Right lobe of liver (tissue), 4 donors: ENCODE measurements around the gene CRTC1.

Source experiments
- POLR2A ChIP-seq: fragments of 450-650 bp; IDR thresholded peaks from one replicate; pipeline ENCODE4 v1.6.1; 2017; ENCODE audit warnings: antibody characterized with exemption, mild to moderate bottlenecking
- TF ChIP-seq, protein P1 (sequence below), 4 donors: fragments of 200-600 bp in 3 of 4; fragments of 450-650 bp in 1 of 4; IDR thresholded peaks; one replicate each; pipeline versions ENCODE4 v1.5.1 to v1.8.0; 2016 to 2022; ENCODE audit warnings: antibody characterized with exemption in 4 of 4, mild to moderate bottlenecking in 2 of 4
- donor health status: DM: no; HTN: no; CAD: no.
- donor health status: DM: no; HTN: no; CAD: no.
- donor health status: DM: no; HTN: yes; CAD: no.

DNA sequence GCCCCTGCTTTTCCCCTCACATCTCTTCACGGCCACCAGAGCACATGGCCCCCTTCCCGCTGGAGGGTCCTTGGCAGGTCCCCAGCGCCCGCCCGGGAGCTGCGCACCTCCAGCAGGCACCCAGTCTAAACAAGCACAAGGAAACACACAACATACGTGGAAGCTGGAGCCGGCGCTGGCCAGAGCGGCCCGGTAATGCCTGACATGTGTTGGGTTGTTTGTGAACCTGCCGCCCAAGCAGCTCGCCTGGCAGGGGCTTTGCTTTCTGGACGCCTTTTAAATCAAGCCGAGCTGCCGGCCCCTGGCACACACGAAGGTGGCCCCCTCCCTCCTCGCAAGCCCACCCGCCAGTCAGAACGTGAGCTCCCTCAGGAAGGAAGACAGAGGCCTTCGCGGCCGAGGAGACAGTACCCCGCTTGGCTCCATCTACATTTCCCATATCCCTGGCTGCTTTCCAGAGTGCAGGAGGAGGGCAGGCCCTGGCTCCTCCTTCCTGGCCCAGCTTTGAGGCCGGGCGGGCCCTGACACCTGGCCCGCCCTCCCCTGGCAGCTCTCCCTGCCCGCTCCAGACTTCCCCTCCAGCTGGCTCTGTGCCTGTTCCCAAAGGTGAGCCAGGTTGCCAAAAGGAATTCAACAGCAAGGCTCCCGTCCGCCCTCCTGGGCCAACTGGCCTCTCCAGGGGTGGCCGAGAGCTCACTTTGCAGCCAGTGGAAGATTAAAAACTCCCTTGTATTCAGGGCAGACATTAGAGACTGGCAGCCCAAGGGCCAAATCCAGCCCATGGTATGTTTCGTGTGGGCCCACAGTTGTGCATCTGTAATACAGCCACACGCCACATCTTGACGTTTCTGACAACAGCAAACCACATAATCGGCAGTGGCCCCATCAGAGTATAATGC is 78.9 kb downstream of the CRTC1 start:
- no peak for TF ChIP-seq POLR2A
- TF ChIP-seq, protein P1, sequence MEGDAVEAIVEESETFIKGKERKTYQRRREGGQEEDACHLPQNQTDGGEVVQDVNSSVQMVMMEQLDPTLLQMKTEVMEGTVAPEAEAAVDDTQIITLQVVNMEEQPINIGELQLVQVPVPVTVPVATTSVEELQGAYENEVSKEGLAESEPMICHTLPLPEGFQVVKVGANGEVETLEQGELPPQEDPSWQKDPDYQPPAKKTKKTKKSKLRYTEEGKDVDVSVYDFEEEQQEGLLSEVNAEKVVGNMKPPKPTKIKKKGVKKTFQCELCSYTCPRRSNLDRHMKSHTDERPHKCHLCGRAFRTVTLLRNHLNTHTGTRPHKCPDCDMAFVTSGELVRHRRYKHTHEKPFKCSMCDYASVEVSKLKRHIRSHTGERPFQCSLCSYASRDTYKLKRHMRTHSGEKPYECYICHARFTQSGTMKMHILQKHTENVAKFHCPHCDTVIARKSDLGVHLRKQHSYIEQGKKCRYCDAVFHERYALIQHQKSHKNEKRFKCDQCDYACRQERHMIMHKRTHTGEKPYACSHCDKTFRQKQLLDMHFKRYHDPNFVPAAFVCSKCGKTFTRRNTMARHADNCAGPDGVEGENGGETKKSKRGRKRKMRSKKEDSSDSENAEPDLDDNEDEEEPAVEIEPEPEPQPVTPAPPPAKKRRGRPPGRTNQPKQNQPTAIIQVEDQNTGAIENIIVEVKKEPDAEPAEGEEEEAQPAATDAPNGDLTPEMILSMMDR (IDR thresholded peaks at IDR 0.05) = no peak
